ENCODE data around the gene FGF4.

The FGF4 gene

DNA sequence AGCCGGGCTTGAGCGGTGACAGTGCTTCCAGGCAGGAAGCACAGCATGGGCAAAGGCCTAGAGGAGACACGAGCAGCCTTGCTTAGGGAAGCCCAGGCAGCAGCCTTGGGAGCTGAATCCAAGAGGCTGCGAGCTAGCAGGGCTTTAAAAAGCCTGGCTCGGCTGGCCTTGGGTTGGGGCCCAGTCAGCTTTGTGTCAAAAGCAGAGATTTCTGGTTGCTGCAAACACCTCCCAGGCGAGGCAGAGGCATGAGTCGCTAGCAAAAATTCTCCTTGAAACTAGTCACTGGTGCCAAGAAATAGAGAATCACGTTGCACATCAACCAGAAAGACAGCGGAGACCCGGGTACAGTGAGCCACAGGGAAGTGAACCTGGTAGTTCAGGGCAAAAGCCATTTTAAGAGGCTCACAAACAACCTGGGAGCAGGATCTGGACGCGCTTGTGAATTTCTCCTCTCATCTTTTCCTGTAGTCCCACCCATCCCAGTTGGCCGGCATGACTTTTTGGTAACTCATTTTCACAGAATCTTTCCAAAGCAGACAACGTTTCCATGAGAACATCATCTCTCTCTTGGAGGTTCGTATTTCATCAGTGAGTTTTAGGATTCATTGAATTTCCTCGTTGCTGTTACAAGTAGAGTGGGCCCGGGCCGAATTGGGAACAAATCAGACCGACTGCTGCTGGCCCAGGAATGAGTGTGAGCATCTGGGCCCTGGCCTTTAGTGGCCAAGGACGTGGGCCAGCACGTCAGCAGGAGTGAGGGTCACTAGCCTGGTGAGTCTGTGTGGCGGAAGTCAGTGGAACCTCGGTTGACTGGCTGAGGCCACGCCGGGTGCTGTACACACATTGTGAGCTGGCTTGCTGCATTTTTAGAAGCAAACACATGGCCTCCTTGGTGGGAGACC, 16.4 kb upstream of the FGF4 start:
- DNase-seq (ENCODE audit: insufficient read length, low spot score) (no peak), FAIRE-seq (no peak)

DNA sequence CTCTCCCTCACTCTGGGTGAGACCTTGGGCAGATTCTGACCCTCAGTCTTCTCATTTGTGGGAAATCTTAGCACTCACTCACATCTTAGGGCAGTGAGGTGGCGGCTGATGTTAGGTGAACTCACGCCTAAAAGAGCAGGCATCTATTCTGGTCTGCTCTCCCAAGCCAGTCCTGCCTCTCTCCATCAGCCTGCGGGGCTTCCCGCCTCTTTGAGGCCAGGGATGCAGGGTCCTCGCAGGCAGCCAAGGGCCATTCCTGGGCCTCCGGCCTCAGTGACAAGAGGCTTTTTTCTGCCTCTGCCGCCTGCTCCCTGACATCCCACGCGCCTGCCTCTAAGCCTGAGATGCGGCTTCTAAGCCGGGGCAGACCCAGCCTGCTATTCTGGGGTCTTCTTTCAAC, 13.8 kb upstream of the FGF4 start:
- no peak for FAIRE-seq
- no peak for DNase-seq (ENCODE audit: insufficient read length, low spot score)
- TF ChIP-seq, protein P1, sequence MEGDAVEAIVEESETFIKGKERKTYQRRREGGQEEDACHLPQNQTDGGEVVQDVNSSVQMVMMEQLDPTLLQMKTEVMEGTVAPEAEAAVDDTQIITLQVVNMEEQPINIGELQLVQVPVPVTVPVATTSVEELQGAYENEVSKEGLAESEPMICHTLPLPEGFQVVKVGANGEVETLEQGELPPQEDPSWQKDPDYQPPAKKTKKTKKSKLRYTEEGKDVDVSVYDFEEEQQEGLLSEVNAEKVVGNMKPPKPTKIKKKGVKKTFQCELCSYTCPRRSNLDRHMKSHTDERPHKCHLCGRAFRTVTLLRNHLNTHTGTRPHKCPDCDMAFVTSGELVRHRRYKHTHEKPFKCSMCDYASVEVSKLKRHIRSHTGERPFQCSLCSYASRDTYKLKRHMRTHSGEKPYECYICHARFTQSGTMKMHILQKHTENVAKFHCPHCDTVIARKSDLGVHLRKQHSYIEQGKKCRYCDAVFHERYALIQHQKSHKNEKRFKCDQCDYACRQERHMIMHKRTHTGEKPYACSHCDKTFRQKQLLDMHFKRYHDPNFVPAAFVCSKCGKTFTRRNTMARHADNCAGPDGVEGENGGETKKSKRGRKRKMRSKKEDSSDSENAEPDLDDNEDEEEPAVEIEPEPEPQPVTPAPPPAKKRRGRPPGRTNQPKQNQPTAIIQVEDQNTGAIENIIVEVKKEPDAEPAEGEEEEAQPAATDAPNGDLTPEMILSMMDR (IDR thresholded peaks at IDR 0.05; ENCODE audit: insufficient read depth, missing control alignments) = no peak

More for the DNA sequence above, 16.4 kb upstream of the FGF4 start:
- TF ChIP-seq, protein P1 (IDR thresholded peaks at IDR 0.05; ENCODE audit: insufficient read depth, missing control alignments) = no peak

DNA sequence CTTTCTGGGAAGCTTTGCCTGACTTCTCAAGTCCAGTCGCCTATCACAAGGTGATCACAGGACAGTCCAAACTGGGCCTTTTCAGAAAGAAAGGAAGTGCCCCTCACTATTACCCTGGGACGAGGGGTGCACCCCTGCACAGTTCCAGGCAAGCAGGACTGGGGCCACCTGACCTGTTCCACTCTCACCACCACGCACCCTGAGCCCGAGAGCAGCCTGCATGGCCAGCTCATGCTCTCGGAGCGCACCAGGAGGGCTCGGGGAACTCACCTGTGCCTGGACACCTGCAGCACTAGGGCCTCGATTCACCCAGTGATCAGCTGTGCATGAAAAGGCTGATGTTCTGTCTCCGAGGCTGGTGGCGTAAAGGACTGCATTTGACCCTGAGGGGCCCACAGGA, 12.8 kb upstream of the FGF4 start:
- TF ChIP-seq, protein P1 (IDR thresholded peaks at IDR 0.05; ENCODE audit: insufficient read depth, missing control alignments) = no peak
- FAIRE-seq (no peak), DNase-seq (ENCODE audit: insufficient read length, low spot score) (no peak)

DNA sequence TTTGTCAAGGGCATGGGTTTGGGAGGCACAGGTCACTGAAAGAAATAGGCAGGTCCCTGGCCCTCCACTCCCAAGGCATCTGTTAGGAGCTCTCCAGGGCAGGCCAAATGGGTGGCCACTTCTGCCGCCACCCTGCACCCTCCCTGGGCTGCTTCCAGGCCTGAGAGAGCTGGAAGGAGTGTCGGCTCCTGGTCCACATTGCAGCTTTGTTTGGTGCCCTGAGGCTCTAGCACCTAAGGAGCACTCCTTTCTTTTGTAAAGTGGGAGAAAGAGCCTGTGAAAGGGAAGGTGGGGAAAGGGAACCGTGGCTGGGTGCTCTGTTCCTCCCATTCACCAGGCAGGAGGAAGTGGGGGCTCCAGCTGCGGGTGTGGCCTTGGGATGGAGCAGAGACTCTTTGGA, 12.3 kb upstream of the FGF4 start:
- FAIRE-seq = no peak
- TF ChIP-seq, protein P1 (IDR thresholded peaks at IDR 0.05; ENCODE audit: insufficient read depth, missing control alignments) = no peak

DNA sequence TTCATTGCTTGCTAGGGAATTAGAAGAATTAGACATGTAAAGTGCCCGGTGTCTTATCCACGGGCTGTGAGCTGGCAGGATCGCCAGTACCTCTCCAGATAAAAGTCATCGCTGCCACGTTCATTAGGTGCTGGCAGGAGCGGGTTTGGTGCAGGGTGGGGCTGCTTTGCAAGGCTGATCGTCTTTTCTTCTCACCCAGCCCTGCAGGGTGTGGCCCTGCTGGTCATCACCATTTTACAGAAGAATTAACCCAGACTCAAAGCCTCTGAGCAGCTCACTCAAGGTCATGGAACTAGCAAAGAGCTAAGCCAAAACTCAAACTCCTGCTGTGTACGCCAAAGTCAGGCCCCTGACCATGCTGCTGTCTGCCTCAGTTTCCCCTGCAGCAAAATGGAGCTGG, 6.1 kb upstream of the FGF4 start:
- DNase-seq (ENCODE audit: insufficient read length, low spot score) = no peak
- no peak for FAIRE-seq
- TF ChIP-seq, protein P1 (IDR thresholded peaks at IDR 0.05; ENCODE audit: insufficient read depth, missing control alignments) = no peak

More for the DNA sequence above, 12.3 kb upstream of the FGF4 start:
- DNase-seq (ENCODE audit: insufficient read length, low spot score) = no peak

DNA sequence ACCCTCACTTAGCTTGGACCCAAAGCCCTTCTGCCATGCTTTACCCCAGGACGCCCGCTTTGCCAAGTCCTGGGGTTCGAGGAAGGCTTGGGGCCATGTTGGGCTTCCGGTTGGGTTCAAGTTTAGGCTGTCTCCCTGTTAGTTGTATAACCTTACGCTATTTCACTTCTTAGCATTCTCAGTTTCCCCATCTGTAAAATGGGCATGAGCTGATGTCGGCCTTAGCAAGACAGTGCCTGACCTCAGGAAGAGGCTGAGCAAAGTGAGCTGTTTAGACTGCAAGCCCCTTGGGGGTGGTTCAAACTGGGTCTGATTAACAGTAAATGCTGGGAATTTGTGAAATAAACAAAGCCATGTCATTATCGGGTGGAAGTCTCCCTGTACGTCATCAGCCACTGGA, 3.2 kb upstream of the FGF4 start:
- TF ChIP-seq, protein P1 (IDR thresholded peaks at IDR 0.05; ENCODE audit: insufficient read depth, missing control alignments) = no peak
- no peak for DNase-seq (ENCODE audit: insufficient read length, low spot score)
- no peak for FAIRE-seq
